Esophagus (tissue), 2 donors: ENCODE results near the gene MBLAC1. TPM values are rescaled to one million over a fixed set of nuclear protein-coding genes. Genes with fewer than 3 reads are reported as not detected.

Source experiments
- H3K27ac ChIP-seq, 2 donors: one replicate each; pipeline ENCODE4 v1.5.1; 2013; ENCODE audit warnings: low read depth in 2 of 2, mild to moderate bottlenecking in 2 of 2, inconsistent platforms in 1 of 2, low read length in 1 of 2, moderate library complexity in 1 of 2
- H3K27me3 ChIP-seq, 2 donors: one replicate each; pipeline ENCODE4 v1.6.1; 2013; ENCODE audit warnings: low read length in 2 of 2, control low read depth in 1 of 2, mild to moderate bottlenecking in 1 of 2; ENCODE audit not compliant: insufficient read depth in 2 of 2, control insufficient read depth in 1 of 2
- H3K36me3 ChIP-seq, 2 donors: one replicate each; pipeline ENCODE4 v1.6.1; 2013; ENCODE audit warnings: low read length in 1 of 2; ENCODE audit not compliant: control insufficient read depth in 2 of 2, insufficient read depth in 2 of 2
- H3K4me1 ChIP-seq, 2 donors: one replicate each; pipeline ENCODE4 v1.6.1; 2013; ENCODE audit warnings: low read length in 1 of 2; ENCODE audit not compliant: control insufficient read depth in 2 of 2, insufficient read depth in 2 of 2
- H3K4me3 ChIP-seq, 2 donors: one replicate each; pipeline ENCODE4 v1.5.1; 2013; ENCODE audit warnings: low read length in 2 of 2, mild to moderate bottlenecking in 2 of 2, low read depth in 1 of 2, moderate library complexity in 1 of 2
- H3K9me3 ChIP-seq, 2 donors: one replicate each; pipeline ENCODE4 v1.6.1; 2013; ENCODE audit warnings: mild to moderate bottlenecking in 2 of 2, low read depth in 1 of 2, low read length in 1 of 2, moderate library complexity in 1 of 2; ENCODE audit not compliant: control insufficient read depth in 2 of 2, insufficient read depth in 1 of 2
- WGBS, 2 donors: extraction: QIAGEN DNeasy Blood & Tissue Kit; methylation state at CpG; one replicate each; pipeline ENCODE4 v1.1.7; 2013; 5-methylcytosine and 5-hydroxymethylcytosine counted together
- polyA plus RNA-seq, 2 donors: library from polyadenylated mRNA; stranded (reverse); fragments of 200-250 nt; gene quantifications; one replicate each; pipeline ENCODE4 v1.2.3, GENCODE V29; 2013
- donor health status: healthy with polysubstance abuse.
- donor health status: Bipolar disorder and iron deficiency.

The MBLAC1 gene
- polyA plus RNA-seq, 2 donors, result 2.7 to 3.7 TPM

GRCh38 chr7:100088095-100088620 lies 38.6 kb upstream of the MBLAC1 start:
- Histone ChIP-seq H3K9me3 (no peaks in the 10 kb centered on the region), H3K36me3 (peaks cover 4 to 24% of the 10 kb centered on the region in 2 donors), H3K4me1 (peaks cover 0 to 4% of the 10 kb centered on the region in 2 donors), H3K27ac (peak overlapping the region; percentile 86 to 90), H3K27me3 (no peaks in the 10 kb centered on the region), H3K4me3 (peak overlapping the region; percentile 84 to 94)
- WGBS, 2 donors, result 73 to 78% methylated on average over 11 of the region's 11 CpGs

- Histone ChIP-seq H3K36me3 (peaks cover 10 to 31% of the 10 kb centered on the region in 2 donors), H3K9me3 (no peaks in the 10 kb centered on the region), H3K27me3 (no peaks in the 10 kb centered on the region), H3K27ac (peak within 1 kb of the TSS; percentile 86 to 90), H3K4me3 (peak within 1 kb of the TSS; percentile 84 to 94), H3K4me1 (peaks cover 0 to 4% of the 10 kb centered on the region in 2 donors)
- 0 to 1% methylated on average over 66 to 68 of the region's 68 CpGs for WGBS, 2 donors
Observed at GRCh38 chr7:100088621-100089457, 37.9 kb upstream of the MBLAC1 start, which contains the start of gene COPS6. Gene COPS6 (plus strand): TSS chr7:100088969. CDS start chr7:100088991, 22 bp downstream.

- Histone ChIP-seq H3K27ac (peak overlapping the region; percentile 68 to 90), H3K4me1 (peaks cover 0 to 4% of the 10 kb centered on the region in 2 donors), H3K36me3 (peaks cover 12 to 33% of the 10 kb centered on the region in 2 donors), H3K27me3 (no peaks in the 10 kb centered on the region), H3K4me3 (peak overlapping the region; percentile 84 to 94), H3K9me3 (no peaks in the 10 kb centered on the region)
- 20% methylated on average over 7 of the region's 7 CpGs for WGBS, 2 donors
Observed at GRCh38 chr7:100089458-100090196, 37.1 kb upstream of the MBLAC1 start.

GRCh38 chr7:100090527-100091410 lies 36.0 kb upstream of the MBLAC1 start:
- WGBS, 2 donors, result 85 to 89% methylated on average over 14 of the region's 14 CpGs
- peaks cover 18 to 40% of the 10 kb centered on the region in 2 donors for H3K36me3 ChIP-seq
- peaks cover 0 to 4% of the 10 kb centered on the region in 2 donors for H3K4me1 ChIP-seq

GRCh38 chr7:100091411-100092181 lies 35.2 kb upstream of the MBLAC1 start:
- Histone ChIP-seq H3K27ac (no peak overlapping the region), H3K9me3 (no peaks in the 10 kb centered on the region), H3K4me1 (peaks cover 0 to 4% of the 10 kb centered on the region in 2 donors), H3K27me3 (no peaks in the 10 kb centered on the region), H3K4me3 (no peak overlapping the region), H3K36me3 (peaks cover 23 to 46% of the 10 kb centered on the region in 2 donors)
- WGBS, 2 donors, result 62 to 64% methylated on average over 19 of the region's 19 CpGs

More at GRCh38 chr7:100090527-100091410, 36.0 kb upstream of the MBLAC1 start:
- Histone ChIP-seq H3K27ac (peak overlapping the region in 1 of 2 donors; percentile 86), H3K27me3 (no peaks in the 10 kb centered on the region), H3K4me3 (no peak overlapping the region), H3K9me3 (no peaks in the 10 kb centered on the region)

GRCh38 chr7:100093054-100093453 lies 33.7 kb upstream of the MBLAC1 start:
- Histone ChIP-seq H3K4me3 (no peak overlapping the region), H3K27ac (no peak overlapping the region), H3K36me3 (peaks cover 32 to 54% of the 10 kb centered on the region in 2 donors), H3K4me1 (peaks cover 0 to 4% of the 10 kb centered on the region in 2 donors), H3K27me3 (no peaks in the 10 kb centered on the region), H3K9me3 (no peaks in the 10 kb centered on the region)
- 53 to 58% methylated on average over 8 of the region's 8 CpGs for WGBS, 2 donors

GRCh38 chr7:100093498-100093897 lies 33.3 kb upstream of the MBLAC1 start:
- 42 to 49% methylated on average over 13 of the region's 13 CpGs for WGBS, 2 donors
- Histone ChIP-seq H3K27ac (no peak overlapping the region), H3K9me3 (no peaks in the 10 kb centered on the region), H3K4me3 (no peak overlapping the region), H3K27me3 (no peaks in the 10 kb centered on the region), H3K4me1 (peaks cover 0 to 4% of the 10 kb centered on the region in 2 donors), H3K36me3 (peaks cover 32 to 58% of the 10 kb centered on the region in 2 donors)

- no peaks in the 10 kb centered on the region for H3K9me3 ChIP-seq
- 75 to 83% methylated on average over 16 of the region's 16 CpGs for WGBS, 2 donors
- peaks cover 0 to 5% of the 10 kb centered on the region in 2 donors for H3K4me1 ChIP-seq
- H3K27me3 ChIP-seq, result no peaks in the 10 kb centered on the region
- no peak overlapping the region for H3K27ac ChIP-seq
- peaks cover 32 to 61% of the 10 kb centered on the region in 2 donors for H3K36me3 ChIP-seq
- no peak overlapping the region for H3K4me3 ChIP-seq
Observed at GRCh38 chr7:100093925-100094486, 32.8 kb upstream of the MBLAC1 start.
